Hepatic stellate cell (primary cell): ENCODE results near the gene ID1.

Experiments used
- DNase-seq: peaks from one replicate; pipeline ENCODE4 v3.0.0; 2011; ENCODE audit warnings: low spot score

ID1 gene, protein sequence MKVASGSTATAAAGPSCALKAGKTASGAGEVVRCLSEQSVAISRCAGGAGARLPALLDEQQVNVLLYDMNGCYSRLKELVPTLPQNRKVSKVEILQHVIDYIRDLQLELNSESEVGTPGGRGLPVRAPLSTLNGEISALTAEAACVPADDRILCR

DNA sequence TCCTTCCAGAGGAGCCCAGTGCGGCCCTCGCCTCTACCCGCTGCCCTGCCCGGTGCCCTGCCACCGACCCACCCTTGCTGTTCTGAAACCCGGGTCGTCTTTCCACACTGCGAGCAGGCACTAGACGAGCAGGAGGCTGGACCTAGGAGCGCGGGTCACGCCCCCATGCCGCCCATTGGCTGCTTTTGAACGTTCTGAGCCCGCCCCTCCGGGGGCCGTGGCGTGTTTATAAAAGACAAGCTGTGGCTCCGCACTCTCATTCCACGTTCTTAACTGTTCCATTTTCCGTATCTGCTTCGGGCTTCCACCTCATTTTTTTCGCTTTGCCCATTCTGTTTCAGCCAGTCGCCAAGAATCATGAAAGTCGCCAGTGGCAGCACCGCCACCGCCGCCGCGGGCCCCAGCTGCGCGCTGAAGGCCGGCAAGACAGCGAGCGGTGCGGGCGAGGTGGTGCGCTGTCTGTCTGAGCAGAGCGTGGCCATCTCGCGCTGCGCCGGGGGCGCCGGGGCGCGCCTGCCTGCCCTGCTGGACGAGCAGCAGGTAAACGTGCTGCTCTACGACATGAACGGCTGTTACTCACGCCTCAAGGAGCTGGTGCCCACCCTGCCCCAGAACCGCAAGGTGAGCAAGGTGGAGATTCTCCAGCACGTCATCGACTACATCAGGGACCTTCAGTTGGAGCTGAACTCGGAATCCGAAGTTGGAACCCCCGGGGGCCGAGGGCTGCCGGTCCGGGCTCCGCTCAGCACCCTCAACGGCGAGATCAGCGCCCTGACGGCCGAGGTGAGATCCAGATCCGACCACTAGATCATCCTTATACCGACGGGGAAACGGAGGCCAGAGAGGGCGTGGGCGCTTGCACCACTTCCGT lies at the start of gene ID1:
TSS of gene ID1 (plus strand) at position 259 of the 871 bp plus-strand sequence. CDS start at position 358, 99 bp downstream.
- peak; percentile 97 for DNase-seq

DNA sequence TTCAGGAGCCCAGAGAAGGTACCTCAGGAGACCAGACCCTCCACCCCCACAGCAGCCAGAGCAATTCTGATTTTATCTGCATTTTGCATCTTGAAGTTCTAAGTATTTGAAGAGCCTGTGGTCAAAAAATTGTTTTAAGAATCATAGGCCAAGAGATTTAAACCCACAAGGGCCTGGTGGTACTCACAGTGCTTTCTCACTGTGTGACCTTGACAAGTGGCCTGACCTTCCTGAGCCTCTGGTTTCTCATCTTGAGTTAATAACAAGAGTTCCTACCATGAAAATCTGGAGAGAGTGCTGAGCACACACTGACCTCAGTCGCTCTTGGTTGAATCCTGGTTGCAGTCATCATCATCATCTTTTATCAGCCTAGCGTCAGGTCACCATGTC lies 45.4 kb upstream of the ID1 start:
- DNase-seq = no peak

DNA sequence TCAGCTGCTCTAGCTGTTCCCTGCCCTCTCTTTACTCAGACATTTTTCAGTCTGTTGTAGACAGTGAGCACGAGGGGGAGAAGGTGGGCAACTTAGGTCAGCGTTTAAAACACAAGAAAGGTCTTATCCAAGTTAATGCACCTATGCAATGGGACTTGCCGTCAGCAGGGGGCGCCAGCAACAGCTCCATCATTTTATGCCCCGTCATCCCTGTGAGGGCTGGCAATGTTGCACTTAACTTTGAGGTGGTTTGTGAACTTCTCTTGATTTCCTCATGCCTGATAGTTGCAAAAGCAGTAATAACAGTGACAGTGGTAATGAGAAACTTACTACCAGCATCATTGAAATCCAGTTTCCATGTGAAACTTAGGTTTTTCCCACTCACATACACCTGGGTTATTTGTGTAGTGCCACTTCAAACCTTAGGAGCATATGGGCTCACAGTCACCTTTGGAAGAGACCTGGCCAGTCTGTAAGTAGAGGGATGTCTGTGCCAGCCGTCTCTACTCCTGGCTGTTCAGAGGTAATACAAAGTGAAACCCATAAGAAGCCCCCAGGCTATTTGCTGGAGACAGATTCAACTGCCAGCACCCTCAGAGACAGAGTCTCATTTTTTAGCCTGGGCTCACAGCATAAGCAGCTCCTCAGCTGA lies 44.9 kb upstream of the ID1 start:
- peak; percentile 74 for DNase-seq

DNA sequence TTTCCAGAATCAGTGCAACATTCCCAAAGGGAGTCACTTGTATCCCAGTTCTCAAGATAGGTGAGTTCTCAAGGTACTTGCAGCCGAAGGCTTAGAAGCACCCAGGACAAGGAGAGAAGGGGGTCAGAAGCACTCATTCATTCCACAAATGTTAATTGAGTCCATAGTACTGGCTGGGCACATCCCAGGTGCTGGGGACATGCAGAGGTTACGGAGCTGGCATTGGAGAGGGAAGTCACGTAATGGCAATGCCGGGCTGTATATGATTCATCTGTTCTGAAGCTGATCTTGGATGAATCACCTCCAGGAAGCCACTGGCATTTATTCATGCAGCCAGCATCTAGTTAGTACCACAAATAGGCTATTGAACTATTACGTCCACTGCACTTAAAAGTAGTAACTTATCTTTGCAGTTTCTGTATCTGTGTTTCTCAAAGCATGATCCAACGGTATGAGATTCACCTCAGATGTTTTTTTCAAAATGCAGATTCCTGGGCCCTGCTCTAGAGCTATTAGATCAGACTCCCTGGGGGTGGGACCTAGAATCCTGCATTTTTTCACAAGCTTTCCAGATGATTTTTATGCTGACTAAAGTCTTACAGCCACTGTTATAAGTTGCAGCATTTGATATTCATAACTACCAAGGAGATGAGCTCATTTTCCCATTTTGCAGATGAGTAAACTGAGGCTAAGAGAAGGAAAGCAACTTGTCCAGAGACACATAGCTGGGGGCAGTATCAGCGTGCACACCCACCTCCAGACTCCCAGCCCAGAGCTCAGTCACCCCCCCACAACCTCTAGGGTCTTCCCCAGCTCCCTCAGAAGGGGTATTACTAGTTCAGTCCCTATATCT lies 44.1 kb upstream of the ID1 start:
- peak; percentile 87 for DNase-seq

DNA sequence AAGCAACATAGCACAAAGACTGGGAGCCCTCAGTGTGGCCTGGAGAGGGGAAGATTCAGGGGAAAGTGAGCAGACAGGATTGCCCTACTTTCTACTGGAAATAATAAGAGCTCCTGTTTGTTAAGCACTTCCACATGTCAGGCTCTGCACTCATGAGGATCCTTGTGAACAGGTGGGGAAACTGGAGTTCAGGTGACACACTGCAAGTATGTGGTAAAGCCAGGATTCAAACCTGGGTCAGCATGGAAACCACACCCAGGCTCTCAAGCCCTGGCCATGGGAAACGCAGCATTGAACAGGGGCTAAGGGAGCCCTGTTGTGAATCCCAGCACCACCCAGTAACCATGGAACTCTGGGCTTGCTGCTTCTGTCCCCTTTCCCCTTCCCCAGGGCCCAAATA lies 42.8 kb upstream of the ID1 start:
- no peak for DNase-seq

DNA sequence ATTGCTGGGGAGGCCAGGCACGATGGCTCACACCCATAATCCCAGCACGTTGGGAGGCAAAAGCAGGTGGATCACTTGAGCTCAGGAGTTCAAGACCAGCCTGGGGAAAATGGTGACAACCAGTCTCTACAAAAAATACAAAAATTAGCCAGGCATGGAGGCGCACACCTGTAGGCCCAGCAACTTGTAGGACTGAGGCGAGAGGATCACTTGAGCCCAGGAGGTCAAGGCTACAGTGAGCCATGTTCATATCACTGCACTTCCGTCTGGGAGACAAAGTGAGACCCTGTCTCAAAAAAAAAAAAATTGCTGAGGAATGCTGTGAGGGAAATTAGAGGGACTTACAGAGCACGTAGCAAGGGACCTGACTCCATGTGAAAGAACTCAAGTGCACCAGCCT lies 40.8 kb upstream of the ID1 start:
- DNase-seq = no peak

DNA sequence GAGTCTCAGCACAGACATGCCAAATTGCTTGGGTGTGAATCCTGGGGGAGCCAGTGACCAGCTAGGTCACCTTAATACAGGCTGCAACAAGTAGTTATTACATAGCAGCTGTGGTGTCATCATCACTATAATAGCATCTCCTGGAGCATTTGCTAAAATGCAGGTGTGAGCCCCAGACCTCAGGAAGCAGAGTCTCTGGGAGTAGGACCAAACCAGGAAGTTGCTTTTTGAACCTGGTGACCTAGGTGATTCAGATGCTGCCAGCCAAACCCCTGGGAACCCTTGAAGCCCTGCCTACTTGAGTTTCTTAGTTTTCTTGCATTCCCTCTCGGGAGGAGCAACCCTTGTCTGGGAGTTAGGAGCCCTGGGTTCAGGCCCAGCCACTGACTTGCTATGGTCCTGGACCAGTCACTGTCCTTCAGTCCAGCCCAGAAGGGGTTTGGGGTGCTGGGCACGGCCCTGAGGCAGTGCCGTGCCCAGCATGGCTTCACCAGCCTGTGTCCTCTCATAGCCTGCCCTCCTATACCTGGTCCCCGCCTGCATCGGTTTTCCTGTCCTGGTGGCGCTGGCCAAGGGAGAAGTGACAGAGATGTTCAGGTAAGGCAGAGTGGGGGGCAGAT lies 39.3 kb upstream of the ID1 start:
- no peak for DNase-seq

DNA sequence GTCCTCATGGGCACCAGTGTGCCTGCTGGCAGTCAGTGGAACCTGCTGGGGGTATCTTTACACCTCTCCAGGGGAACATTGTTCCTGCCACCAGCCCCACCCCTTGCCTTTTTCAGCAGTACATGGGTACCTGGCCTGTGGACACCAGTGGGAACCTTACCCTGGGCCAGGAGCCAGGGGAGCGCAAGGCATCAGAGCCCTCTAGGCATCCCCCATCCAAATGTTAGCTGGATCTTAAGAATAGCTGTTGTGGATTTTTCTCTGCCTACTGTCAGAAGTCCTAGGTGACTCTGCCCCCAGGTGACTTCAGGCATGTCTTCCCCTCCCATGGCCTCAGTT lies 38.8 kb upstream of the ID1 start:
- no peak for DNase-seq

DNA sequence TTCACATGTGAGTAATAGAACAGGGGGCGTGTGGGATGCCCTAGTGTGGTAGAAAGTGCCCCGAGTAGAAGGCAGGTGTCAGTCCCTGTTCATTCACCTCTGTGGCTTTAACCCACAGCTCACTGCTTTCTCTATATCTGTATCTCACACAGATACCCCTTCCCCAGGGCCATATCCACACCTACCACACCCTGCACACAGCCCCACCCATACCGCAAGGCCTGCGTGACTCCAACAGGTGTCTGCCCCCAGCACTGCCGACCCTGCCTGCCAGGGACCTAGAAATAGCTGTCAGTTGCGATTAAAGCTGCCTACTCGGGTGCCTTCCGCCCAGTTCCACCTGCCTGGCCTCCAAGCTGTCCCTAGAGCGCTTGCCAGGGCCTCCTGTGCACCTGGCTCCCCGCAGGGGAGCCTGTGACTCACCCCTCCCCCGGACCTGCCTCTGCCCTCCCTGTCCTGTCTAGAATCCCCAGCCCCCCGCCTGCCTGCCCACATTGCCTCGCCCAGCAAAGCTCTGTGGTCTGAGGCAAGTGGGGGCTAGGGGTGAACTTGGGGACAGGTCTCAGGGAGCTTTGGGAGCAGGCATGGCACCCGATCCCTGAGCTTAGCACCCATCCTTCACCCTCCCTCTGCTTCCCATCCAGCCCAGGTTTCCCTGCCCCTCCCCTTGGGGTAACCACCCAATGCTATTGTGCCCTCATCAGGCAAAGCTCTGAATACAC lies 38.3 kb upstream of the ID1 start:
- DNase-seq = no peak

DNA sequence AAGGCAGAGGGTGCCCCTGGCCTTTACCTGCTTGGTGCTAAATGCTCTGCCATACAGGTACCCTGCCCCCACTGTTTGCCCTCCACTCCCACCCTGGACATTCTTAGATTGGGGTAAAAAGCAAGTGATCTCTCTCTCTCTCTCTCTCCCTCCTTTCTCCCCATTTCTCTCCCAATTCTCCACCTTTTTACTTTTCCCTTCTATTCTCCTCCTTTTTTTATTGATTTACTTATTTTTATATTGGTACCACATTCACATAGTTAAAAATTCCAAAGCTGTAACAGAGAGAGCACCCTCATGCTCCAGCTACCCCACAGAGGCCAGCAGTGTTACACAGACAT lies 37.7 kb upstream of the ID1 start:
- no peak for DNase-seq

DNA sequence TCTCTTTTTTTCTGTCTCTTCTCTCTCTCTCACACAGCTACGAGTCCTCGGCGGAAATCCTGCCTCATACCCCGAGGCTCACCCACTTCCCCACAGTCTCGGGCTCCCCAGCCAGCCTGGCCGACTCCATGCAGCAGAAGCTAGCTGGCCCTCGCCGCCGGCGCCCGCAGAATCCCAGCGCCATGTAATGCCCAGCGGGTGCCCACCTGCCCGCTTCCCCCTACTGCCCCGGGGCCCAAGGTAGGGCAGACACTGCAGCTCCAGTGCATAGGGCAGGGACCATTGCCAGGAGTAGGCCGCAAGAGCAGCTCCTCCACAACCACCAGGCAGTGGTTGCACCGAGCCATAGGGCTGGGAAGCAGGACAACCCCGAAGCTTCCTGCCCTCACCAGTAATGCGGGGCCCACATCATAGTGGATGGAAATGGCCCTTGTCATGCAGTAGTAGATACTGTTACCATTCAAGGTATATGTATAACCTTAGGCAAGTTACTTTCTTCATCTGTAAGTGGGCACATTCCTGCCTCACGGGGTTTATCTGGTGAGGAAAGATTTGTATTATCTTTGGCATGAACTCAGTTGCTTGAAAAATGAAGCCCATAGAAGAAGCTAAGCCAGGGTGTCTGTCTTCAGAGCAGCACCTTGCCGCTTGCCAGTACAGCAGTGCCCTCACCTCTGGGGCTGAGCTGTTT lies 36.9 kb upstream of the ID1 start:
- DNase-seq = no peak

DNA sequence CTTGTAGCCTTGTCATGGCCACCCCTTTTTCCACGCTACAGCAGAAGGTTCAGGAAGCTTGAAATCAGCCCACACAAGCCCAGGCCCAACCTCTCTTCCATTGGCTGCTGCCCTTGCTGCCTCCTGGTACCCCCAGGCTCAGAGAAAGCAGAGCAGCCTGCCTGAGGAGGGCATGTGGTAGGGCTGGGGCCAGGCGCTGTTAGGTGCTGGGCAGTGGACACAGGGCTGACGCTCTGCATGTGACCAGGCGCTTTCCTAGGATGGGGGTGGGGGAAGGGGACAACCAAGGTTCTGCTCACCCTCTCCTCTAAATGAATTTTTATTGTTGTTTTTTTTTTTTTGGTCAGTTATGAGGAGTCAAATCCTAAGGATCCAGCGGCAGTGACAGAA lies 36.3 kb upstream of the ID1 start:
- no peak for DNase-seq

DNA sequence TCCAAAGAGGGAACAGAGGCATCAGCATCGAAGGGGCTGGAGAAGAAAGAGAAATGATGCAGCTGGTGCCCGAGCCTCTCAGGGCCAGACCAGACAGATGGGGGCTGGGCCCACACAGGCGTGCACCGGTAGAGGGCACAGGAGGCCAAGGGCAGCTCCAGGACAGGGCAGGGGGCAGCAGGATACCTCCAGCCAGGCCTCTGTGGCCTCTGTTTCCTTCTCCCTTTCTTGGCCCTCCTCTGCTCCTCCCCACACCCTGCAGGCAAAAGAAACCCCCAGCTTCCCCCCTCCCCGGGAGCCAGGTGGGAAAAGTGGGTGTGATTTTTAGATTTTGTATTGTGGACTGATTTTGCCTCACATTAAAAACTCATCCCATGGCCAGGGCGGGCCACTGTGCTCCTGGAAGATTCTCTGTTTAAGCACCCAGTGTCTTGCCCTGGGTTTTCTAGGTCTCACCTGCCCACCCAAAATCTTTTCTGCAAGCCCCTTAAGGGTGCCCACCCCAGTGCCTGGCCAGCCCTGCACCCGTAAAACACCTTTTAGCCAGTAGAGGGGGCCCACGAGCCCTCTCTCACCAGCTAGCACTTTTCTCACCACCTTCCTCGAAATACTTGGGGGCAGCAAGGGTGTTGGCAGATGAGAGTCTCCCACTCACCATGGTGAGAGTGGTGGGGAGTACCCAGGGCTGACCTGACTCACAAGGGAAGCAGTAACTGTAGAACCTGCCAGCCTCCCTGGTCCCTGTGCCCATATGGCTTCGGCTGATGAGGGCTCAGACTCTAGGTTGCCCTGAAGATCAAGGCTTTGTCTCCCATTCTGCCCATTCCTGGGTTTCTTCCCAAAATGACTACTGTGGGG lies 35.7 kb upstream of the ID1 start:
- peak; percentile 47 for DNase-seq

DNA sequence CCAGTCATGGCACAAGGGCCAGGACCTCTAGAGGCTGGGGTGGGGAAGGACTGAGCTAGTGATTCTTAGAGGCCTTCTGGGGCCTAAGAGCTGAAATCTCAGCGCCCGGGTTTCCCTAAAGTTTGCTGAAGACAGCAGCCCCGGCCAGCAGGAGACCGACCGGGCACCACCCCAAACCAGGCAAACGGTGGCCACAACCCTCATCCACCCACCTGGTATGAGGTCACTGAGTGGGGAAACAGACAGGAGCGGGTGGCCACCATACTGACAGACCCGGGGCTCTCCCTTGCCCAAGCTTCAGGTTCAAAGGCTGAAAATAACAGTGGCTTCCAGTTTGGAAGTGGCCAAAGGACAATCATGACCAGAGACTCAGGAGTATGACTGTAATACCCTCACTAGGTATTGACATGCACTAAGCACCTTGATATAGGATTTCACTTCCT lies 35.0 kb upstream of the ID1 start:
- DNase-seq = no peak

DNA sequence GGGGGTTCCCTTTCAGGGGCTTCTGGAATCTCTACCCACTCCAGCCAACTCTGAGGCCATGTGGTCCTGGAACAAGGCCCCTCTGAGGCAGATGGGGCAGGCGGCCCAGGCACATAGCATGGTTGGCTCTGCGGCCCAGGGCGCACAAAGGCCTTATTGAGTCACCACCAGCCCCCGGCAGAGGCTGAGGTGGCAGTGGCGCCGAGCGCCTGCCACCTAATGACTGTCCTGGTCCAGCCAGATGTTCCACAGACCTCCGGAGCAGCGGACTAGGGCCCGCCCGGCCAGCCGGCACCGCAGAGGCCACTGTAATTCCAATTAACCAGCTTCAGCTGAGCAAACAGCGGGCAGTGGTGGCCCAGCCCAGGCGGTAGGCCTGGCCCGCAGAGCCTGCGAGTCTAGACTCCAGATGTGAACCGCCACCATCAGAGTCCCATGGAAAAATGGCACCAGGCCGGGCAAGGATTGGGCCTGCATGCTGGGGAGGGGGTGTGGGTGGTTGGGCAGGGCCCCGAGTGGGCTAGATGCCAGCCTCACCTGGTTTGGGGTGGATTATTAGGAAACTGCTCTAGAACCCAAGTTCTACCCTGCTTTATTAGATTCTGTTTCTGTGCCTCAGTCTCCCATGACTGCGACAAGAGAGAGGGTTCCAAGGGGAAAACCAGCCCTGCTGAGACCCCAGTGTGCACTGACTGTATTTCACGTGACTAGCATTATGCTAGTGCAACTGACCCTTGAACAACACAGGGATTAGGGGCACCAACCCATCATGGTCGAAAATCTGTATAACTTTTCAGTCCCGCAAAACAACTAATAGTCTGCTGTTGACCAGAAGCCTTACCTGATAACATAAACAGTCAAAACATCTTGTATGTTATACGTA lies 34.1 kb upstream of the ID1 start:
- no peak for DNase-seq

DNA sequence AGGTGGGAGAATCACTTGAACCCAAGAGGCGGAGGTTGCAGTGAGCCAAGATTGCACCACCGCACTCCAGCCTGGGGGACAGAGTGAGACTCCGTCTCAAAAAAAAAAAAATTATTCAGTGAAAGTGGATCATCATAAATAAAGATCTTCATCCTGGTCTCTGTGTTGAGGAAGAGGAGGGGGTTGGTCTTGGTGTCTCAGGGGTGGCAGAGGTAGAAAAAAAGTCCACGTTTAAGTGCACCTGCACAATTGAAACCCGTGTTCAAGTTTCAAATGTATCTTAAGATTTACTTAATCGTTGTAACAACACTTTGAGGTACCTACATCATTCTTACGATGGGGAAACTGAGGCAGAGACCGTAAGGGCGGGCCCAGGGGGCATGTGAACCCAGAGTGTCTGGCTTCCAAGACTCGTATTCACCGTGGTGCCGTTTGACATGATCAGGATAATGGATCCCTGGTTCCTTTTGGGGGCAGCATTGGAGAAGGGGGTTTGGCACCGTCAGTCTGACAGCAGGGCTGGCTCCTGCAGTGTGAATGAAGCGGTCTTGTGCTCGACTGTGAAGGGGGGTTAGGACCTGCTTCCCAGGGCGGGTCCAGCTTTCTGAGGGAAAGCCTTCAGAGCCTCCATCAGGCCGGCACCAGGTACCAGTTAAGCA lies 32.9 kb upstream of the ID1 start:
- no peak for DNase-seq

DNA sequence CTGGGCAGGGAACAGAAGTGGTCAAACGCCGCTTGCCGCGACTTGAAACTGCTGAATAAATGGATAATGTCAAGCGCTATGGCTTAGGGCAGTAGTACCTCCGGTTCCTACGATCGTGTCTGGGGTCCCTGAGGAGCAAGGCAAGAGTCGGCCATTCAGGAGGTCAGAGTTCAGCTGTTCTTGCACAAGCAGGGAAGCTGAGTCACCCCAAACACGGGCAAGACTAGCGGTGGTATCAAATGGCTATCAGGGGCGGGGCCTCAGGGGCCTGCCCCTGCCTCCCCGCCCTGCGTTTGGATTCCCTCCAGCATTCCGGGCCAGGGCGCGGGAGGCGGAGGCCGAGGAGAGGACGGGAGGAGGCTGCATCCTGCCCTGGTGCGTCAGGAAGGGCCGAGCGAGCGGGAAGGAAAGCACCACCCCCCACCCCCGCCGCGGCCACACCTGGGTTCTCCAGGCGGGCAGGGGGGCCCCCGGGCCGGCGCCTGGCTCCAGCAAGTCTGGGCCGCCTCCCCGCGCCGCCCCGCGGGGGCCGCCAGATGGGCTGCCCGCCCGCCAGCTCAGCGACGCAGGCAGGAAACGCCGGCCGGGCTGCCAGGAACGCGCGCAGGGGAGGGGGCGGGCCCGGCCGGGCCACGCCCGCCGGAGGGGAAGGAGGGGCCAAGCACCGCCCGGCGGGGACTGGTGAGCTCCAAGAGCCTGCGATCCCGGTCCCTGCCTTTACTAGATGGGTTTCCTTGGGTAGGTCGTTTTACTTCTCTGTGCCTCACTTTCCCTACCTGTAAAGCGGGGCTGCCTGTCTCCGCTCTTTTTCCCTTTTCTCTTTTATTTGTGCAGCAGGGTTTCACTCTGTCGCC lies 32.2 kb upstream of the ID1 start:
- DNase-seq = peak; percentile 93
